Activated CD8-positive, alpha-beta memory T cell treated with anti-CD3 and anti-CD28 coated beads, Interleukin-2, amount 50 U/mL, for 1 hour (primary cell): ENCODE data around the gene CUTC.

Source experiments
- DNase-seq: peaks from one replicate; pipeline ENCODE4 v3.0.0-alpha.2; 2020; ENCODE audit errors: extremely low read depth

CUTC gene

GRCh38 chr10:99782447-99783286, 50.6 kb downstream of the CUTC start, which contains the start of gene ABCC2:
Gene ABCC2 (plus strand): TSS chr10:99782640. CDS start chr10:99782845, 205 bp downstream.
- DNase-seq: no peak

GRCh38 chr10:99784016-99784726, 52.1 kb downstream of the CUTC start:
- DNase-seq: no peak

GRCh38 chr10:99784727-99785441, 52.9 kb downstream of the CUTC start:
- DNase-seq: no peak

- no peak for DNase-seq
Measured at GRCh38 chr10:99785646-99786045, 53.6 kb downstream of the CUTC start.

GRCh38 chr10:99787311-99787710, 55.3 kb downstream of the CUTC start:
- no peak for DNase-seq

- no peak for DNase-seq
Measured at GRCh38 chr10:99787782-99788445, 55.9 kb downstream of the CUTC start.

GRCh38 chr10:99788598-99789256, 56.7 kb downstream of the CUTC start:
- DNase-seq: no peak

- DNase-seq: no peak
Measured at GRCh38 chr10:99791831-99792230, 59.8 kb downstream of the CUTC start.

GRCh38 chr10:99793819-99794218, 61.8 kb downstream of the CUTC start:
- no peak for DNase-seq

- no peak for DNase-seq
Measured at GRCh38 chr10:99796928-99797327, 64.9 kb downstream of the CUTC start.

GRCh38 chr10:99798031-99798430, 66.0 kb downstream of the CUTC start:
- DNase-seq: no peak

GRCh38 chr10:99798920-99799319, 66.9 kb downstream of the CUTC start:
- DNase-seq: no peak

- DNase-seq: no peak
Measured at GRCh38 chr10:99799613-99800012, 67.6 kb downstream of the CUTC start.

- DNase-seq: no peak
Measured at GRCh38 chr10:99804471-99804870, 72.4 kb downstream of the CUTC start.

GRCh38 chr10:99805190-99805589, 73.2 kb downstream of the CUTC start:
- DNase-seq: no peak
